Ishikawa (cell line): ENCODE results near the gene TMUB1.

Source experiments
- CEBPB ChIP-seq: IDR thresholded peaks from 2 replicates; pipeline ENCODE4 v1.6.1; 2012
- CREB1 ChIP-seq: IDR thresholded peaks from 2 replicates; pipeline ENCODE4 v1.6.1; 2012; ENCODE audit warnings: low read depth
- EGR1 ChIP-seq: IDR thresholded peaks from 2 replicates; pipeline ENCODE4 v1.6.1; 2012
- EP300 ChIP-seq: IDR thresholded peaks from 2 replicates; pipeline ENCODE4 v1.6.1; 2012; ENCODE audit warnings: borderline replicate concordance
- FOXM1 ChIP-seq: IDR thresholded peaks from 2 replicates; pipeline ENCODE4 v1.6.1; 2012; ENCODE audit warnings: low read depth, borderline replicate concordance
- NFIC ChIP-seq: IDR thresholded peaks from 2 replicates; pipeline ENCODE4 v1.6.1; 2012
- RAD21 ChIP-seq: IDR thresholded peaks from 2 replicates; pipeline ENCODE4 v1.6.1; 2012; ENCODE audit warnings: low read depth
- TAF1 ChIP-seq: IDR thresholded peaks from 2 replicates; pipeline ENCODE4 v1.6.1; 2012; ENCODE audit warnings: low read depth, mild to moderate bottlenecking
- TCF12 ChIP-seq: IDR thresholded peaks from 2 replicates; pipeline ENCODE4 v1.6.1; 2012; ENCODE audit warnings: low read depth
- TEAD4 ChIP-seq: IDR thresholded peaks from 2 replicates; pipeline ENCODE4 v1.6.1; 2012
- YY1 ChIP-seq: IDR thresholded peaks from 2 replicates; pipeline ENCODE4 v1.6.1; 2012; ENCODE audit warnings: low read depth
- ZBTB7A ChIP-seq: IDR thresholded peaks from 2 replicates; pipeline ENCODE4 v1.6.1; 2012; ENCODE audit warnings: low read depth
- TF ChIP-seq, protein P1 (sequence below): IDR thresholded peaks from 2 replicates; pipeline ENCODE4 v1.6.1; 2012; ENCODE audit warnings: low read depth, mild to moderate bottlenecking
- TF ChIP-seq, protein P2 (sequence below): IDR thresholded peaks from 2 replicates; pipeline ENCODE4 v1.6.1; 2012
- TF ChIP-seq, protein P3 (sequence below): IDR thresholded peaks from 2 replicates; pipeline ENCODE4 v1.6.1; 2012

TMUB1 gene

DNA sequence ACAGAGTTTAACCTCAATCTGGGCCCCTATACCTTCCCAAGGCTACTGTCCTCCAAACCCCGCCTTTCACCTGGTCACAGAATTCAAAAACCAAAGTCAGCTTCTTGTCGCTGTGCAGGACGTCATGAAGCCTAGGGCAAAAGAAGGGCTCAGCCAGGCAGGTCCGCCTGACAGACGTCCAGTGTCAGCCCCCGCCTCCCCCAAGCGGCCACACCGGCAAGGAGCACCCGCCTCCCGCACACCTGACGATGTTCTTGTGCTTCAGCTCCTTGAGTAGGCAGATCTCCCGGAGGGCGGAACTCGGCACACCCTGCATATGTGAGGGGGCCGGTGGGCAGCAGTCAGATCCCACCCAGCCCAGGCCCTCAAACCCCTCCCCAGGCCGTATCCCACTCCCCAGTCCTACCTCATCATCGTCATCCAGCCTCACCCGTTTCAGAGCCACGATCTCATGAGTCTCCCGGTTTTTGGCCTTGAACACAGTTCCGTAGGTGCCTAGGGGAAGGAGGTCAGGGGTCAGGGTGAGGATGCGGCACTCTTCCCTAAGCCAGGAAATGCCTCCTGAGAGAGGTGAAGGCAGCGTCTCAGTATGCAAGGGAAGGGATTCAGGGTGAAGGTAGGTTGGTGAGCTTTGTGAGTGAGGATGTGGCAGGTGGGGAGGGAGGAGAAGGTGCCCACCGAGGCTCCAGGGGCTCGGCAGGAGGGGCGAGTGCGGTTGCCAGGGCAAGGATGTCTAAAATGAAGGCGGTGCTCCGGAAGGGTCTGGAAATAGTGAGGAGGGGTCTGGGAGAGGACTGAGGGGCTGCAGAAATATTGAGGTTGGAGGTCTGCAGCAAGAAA lies 26.4 kb downstream of the TMUB1 start:
- no peak for TF ChIP-seq EP300
- TF ChIP-seq, protein P1, sequence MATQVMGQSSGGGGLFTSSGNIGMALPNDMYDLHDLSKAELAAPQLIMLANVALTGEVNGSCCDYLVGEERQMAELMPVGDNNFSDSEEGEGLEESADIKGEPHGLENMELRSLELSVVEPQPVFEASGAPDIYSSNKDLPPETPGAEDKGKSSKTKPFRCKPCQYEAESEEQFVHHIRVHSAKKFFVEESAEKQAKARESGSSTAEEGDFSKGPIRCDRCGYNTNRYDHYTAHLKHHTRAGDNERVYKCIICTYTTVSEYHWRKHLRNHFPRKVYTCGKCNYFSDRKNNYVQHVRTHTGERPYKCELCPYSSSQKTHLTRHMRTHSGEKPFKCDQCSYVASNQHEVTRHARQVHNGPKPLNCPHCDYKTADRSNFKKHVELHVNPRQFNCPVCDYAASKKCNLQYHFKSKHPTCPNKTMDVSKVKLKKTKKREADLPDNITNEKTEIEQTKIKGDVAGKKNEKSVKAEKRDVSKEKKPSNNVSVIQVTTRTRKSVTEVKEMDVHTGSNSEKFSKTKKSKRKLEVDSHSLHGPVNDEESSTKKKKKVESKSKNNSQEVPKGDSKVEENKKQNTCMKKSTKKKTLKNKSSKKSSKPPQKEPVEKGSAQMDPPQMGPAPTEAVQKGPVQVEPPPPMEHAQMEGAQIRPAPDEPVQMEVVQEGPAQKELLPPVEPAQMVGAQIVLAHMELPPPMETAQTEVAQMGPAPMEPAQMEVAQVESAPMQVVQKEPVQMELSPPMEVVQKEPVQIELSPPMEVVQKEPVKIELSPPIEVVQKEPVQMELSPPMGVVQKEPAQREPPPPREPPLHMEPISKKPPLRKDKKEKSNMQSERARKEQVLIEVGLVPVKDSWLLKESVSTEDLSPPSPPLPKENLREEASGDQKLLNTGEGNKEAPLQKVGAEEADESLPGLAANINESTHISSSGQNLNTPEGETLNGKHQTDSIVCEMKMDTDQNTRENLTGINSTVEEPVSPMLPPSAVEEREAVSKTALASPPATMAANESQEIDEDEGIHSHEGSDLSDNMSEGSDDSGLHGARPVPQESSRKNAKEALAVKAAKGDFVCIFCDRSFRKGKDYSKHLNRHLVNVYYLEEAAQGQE = no peak
- TF ChIP-seq, protein P2, sequence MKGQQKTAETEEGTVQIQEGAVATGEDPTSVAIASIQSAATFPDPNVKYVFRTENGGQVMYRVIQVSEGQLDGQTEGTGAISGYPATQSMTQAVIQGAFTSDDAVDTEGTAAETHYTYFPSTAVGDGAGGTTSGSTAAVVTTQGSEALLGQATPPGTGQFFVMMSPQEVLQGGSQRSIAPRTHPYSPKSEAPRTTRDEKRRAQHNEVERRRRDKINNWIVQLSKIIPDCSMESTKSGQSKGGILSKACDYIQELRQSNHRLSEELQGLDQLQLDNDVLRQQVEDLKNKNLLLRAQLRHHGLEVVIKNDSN = no peak
- no peak for TF ChIP-seq TEAD4
- no peak for TF ChIP-seq NFIC
- TF ChIP-seq RAD21 = no peak
- TF ChIP-seq CEBPB = no peak
- no peak for TF ChIP-seq EGR1
- TF ChIP-seq TAF1 = no peak
- TF ChIP-seq FOXM1 = no peak
- TF ChIP-seq TCF12 = no peak
- TF ChIP-seq, protein P3, sequence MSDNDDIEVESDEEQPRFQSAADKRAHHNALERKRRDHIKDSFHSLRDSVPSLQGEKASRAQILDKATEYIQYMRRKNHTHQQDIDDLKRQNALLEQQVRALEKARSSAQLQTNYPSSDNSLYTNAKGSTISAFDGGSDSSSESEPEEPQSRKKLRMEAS = no peak
- no peak for TF ChIP-seq ZBTB7A
- TF ChIP-seq CREB1 = no peak

DNA sequence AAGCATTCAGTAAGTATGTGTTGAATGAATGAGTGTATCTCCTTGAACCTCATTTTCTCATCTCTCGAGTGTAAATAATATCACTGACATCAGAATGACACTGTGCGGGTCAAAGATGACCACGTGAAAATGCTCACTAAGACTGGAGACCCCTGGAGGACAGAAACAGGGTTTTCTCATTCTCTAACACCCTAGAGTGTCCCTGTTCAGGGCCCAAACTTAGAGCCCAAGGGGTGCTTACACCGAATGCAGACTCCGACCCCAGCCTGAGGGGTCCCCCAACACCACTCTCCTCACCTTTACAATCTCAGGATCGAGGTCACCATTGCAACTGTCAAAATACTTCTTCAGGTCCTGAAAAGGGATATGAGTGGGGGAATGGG lies 27.0 kb downstream of the TMUB1 start:
- TF ChIP-seq TCF12 (no peak), EGR1 (no peak)
- TF ChIP-seq, protein P1 = no peak

DNA sequence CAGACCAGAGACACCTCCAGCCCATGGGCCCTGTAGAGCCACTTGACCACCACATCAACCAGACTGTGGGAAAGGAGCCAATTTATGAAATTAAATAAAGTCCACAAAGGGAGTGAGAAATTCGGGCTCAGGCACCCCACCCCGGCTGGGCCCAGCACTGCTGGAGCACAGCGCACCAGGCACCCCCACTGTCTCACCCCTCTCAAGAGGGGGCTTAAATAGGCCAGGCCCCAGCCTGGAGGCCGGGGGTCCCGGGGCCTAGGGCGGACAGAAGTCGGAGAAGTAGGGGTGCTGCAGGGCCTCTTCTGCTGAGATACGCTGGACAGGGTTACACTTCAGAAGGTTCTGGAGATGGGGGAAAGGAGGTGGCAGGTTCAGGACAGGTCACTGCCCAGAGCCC lies 29.5 kb downstream of the TMUB1 start:
- TF ChIP-seq, protein P3 = no peak
- TF ChIP-seq TAF1 = no peak
- no peak for TF ChIP-seq EGR1
- no peak for TF ChIP-seq ZBTB7A
- no peak for TF ChIP-seq CEBPB
- TF ChIP-seq, protein P2 = no peak
- TF ChIP-seq TEAD4 = no peak
- no peak for TF ChIP-seq EP300
- no peak for TF ChIP-seq RAD21
- TF ChIP-seq YY1 = no peak
- TF ChIP-seq, protein P1 = no peak
- TF ChIP-seq CREB1 = no peak
- TF ChIP-seq FOXM1 = no peak
- TF ChIP-seq NFIC = no peak
- TF ChIP-seq TCF12 = no peak

DNA sequence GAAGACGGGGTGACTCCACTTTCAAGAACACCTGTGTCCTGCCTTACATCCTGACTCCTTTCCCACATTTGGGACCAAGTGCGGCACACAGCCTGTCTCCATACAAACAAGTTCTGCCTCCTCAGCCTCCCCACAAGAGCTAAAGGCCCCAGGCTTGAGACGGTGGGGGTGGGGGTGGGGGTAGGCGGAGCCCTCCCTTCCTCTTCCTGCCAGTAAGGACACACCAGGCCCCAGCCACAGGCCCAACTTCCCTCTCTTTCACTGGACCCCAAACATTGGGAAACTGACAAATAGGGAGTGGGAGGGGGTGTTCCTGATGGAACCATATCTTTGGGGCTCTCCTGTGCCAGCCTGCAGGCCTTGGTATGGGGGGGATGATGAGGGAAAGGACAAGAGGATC lies 30.2 kb downstream of the TMUB1 start:
- TF ChIP-seq EP300 (no peak), RAD21 (no peak), TEAD4 (no peak), TCF12 (no peak), ZBTB7A (no peak), TAF1 (no peak), FOXM1 (no peak), NFIC (no peak), YY1 (no peak), EGR1 (no peak), CEBPB (no peak), CREB1 (no peak)
- TF ChIP-seq, protein P1 = no peak
- TF ChIP-seq, protein P2 = no peak
- TF ChIP-seq, protein P3 = no peak
